ENCODE measurements around the gene SPINK8.
A peak's percentile ranks its signal among the peaks of the same experiment; 100 is the strongest.

Gene SPINK8

GRCh38 chr3:48320996-48321395, 12.5 kb downstream of the SPINK8 start:
- no peak for DNase-seq

GRCh38 chr3:48318713-48319468, 14.6 kb downstream of the SPINK8 start:
- no peak for DNase-seq

- no peak for DNase-seq
Measured at GRCh38 chr3:48314542-48314941, 18.9 kb downstream of the SPINK8 start.

GRCh38 chr3:48306860-48307530, 26.5 kb downstream of the SPINK8 start:
- DNase-seq = no peak

DNA sequence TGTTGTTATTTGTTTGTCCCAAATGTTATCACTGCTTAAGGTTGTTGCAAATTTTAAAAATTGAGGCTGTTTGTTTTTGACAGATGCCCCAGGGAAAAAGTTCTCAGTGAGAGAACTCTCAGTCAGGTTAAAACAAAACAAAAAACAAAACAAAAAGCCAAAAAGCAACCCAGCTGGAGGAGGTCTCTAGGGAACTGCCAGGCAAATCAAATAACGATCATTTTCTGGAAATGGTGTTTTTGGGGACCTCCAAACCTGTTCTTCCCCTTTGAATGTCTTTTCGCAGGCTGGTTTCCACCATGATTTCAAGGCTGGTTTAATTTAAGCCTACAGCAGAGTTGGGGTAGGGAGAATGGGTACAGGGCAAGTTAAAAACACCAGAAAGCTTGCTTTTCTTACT, 27.2 kb downstream of the SPINK8 start:
- no peak for DNase-seq

DNA sequence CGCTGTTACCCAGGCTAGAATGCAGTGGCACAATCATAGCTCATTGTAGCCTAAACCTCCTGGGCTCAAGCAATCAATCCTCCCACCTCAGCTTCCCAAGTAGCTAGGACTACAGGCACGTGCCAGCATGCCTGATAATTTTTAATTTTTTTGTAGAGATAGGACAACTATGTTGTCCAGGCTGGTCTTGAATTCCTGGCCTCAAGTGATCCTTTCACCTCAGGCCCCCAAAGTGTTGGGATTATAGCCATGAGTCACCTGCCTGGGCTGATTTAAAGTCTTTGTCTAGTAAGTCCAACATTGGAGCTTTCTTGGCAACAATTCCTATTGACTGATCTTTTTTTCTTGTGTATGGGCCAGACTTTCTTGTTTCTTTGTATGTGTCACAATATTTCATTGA, 28.1 kb downstream of the SPINK8 start:
- no peak for DNase-seq

- no peak for DNase-seq
Measured at GRCh38 chr3:48303021-48303420, 30.4 kb downstream of the SPINK8 start.

GRCh38 chr3:48301800-48302166, 31.7 kb downstream of the SPINK8 start:
- DNase-seq = peak in 1 of 2 experiments; percentile 28

- peak; percentile 68 to 81 for DNase-seq
Measured at GRCh38 chr3:48301020-48301799, 32.3 kb downstream of the SPINK8 start, which contains the start of gene NME6. Gene NME6 (minus strand): TSS chr3:48301367.

DNA sequence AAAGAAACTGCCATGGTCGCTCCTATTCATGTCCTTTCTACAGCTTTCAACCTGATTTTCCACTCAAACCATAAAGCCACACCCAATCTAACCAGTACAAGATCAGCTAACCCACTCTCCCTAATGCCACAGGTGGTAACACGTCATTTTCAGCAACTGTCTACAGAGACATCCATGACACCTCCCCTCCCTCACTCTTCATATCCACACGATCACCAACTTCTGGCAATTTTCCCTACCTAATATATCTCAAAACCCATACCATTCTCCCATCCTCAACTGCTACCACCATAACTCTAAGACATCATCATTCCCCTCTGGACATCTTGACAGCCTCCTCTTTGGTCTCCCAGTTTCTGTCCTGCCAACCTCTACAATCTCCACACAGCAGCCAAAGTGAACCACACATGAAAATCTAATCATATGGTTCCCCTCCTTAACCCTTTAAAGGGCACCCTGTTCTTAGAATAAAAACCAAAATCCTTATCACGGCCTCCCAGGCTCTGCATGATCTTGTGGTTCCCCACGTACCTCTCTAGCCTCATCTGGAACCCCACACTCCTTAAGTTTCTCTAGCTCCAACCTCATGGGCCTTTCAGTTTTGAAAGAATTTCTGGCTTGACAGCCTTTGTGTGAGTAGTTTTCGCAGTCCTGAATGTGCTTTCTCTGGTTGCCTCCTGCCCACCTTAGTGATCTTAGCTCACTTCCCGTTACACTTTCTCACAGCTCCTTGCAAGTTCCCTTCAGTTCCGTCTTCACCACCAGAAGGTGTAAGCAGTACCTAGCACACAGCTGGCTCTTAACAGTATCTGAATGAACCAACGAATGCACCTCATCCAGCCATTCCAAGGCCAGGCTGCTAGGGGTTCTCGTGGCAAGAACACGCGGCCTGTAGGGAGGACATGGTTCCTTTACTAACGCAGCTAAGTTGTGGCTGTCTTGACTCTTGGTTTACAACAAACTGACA, 33.4 kb downstream of the SPINK8 start:
- no peak for DNase-seq

DNA sequence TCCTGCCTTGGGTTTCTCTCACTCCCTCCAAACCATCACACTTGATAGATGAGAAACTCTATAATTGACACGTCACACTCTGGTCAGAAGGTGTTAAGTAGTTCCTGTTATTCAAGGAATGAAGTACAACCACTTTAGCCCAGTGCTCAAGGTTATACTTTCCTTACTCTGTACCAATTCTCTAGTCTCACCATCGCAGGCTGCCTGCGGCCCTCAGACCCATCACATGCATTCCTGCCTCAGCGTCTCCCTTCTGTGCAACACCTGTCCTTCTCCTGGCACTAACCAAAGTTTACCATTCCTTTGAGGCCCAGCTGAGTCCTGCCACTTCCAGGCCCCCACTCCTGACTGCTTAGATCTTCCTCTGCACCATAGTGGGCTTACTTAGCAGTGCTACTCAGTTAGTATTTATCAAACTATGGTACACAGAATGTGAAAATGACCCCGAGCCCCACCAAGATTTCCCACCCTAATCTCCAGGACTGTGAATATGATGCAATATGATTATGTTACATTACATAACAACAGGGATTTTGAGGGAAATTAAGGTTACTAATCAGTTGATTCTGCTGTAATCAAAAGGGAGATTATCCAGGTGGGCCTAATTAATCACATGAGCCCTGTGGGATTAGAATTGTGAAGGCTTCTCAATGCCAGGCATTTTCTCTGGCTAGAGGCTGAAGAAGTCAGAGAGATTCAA, 36.2 kb downstream of the SPINK8 start:
- no peak for DNase-seq

DNA sequence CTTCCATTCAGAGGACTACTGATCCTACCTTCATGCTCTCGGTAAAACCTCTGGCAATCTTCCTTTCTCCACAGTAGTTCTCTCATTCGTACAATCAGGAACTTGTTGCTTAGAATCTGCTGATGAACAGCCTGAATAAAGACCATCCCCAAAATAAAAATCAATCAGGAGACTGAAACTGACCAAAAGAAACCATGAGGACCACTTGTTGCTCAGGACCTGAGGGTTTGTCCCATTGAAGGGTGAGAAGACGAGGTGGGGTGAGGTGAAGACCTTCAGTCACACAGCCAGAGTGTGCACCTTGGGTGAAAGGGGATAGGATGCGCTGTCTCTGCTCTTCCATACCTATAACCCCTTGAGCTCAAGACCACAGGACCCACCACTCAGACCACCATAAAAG, 36.8 kb downstream of the SPINK8 start:
- no peak for DNase-seq

- no peak for DNase-seq
Measured at GRCh38 chr3:48294611-48295263, 38.7 kb downstream of the SPINK8 start.

GRCh38 chr3:48289659-48290058, 43.8 kb downstream of the SPINK8 start:
- no peak for DNase-seq

DNA sequence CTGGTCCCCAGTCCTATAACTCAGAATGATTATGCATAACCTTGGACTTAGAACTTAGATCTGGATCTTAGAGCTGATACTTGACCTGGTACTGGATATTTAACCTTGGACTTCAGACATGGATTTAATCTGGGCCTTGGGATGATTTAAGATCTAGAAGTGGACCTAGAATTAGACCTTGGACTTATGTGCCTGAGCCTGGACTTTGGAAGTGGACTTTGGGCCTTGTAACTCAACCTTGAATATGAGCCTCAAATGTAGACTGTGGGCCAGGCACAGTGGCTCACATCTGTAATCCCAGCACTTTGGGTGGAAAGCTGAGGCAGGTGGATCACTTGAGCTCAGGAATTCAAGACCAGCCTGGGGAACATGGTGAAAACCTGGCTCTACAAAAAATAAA, 46.4 kb downstream of the SPINK8 start:
- no peak for DNase-seq

DNA sequence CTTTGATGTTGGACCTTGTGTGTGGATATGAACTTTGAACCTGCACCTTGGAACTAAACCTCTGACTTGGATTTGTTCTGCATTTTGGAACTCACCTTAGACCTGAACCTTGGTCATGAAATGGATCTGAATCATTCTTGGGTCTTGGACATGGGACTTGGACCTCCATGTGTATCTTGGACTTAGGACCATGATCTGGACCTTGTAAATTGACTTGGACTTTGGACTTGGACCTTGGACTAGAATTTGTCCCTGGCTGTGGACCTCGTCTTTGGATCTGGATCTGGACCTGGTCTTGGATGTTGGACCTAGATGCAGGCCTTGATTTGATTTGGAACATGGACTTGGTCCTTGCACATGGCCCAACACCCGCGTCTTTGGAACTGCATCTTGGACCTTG, 47.2 kb downstream of the SPINK8 start:
- DNase-seq = no peak

GRCh38 chr3:48285675-48286074, 47.8 kb downstream of the SPINK8 start:
- no peak for DNase-seq

DNA sequence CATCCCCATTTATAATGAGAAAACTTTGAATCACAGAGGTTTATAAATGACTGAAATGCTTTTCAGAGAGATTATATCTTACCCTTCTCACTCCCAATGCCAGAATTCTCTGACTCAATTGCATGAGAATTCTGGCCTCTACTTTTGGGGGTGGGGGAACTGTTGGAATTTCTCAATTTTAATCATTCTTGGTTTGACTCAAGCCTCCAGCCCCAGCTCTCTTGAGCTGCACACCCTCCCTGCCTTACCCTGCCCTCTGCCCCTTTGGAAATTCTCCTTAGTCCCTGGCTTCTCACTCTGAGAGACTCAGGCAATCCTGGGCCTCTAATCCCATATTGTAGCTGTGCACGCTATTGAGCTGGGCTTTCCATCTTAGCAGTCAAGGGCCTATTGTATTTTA, 48.3 kb downstream of the SPINK8 start:
- DNase-seq = no peak

DNA sequence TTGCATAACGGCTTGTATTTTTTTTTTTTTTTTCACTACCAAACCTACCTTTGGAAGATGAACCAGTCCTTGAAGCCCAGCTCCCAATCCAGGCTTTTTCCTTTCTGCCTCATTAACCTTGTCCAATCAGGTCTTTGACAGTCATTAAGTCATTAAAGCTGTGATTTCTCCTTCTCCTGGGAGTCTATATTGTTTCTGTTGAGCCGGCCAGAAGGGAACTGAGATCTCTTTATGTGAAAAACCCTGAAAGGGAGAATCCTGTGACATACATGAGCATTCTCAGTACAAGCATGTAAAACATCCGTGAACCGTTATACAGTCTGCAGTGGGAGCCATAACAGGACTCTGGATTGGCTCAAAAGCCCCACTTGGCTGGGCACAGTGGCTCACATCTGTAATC, 52.6 kb downstream of the SPINK8 start:
- DNase-seq = no peak

DNA sequence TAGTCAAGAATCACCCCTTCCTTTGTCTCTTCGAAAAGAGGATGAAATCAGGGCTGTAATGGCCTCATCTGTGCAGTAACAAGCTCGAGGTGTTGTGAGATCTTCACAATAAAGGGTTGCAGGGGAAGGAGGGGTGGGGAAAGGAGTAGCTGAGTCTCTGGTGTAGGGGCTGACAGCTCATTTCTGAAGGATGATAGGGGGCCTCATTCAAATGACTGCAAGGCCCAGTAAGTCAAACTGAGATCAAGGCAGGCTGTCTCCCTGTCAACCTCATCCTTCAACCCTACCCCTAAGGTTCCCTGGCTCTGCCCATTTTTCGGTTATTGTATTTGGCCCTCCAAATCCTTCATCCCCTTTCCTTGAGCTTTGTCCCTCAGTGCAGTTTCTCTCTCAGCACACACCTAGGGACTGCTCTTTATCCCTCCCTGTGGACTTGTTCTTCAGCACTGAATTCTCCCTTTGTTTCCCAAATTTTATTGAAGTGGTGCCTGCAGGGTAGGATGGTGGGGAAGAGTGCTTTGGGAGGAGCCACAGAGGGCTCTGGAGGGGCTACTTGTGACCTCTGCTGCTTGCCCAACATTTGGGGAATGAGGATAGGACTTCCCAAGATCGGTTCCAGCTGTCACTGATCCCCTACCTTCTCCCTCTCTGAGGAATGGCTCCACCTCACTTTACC, 54.4 kb downstream of the SPINK8 start:
- no peak for DNase-seq

All from NCI-H2081 (cell line).